Activated CD8-positive, alpha-beta memory T cell treated with anti-CD3 and anti-CD28 coated beads for 4 hours (primary cell): ENCODE data around the gene COX7C.

Experiments used
- DNase-seq, 2 donors: peaks; one replicate each; pipeline ENCODE4 v3.0.0-alpha.2; 2020; ENCODE audit warnings: low read depth in 2 of 2

COX7C gene

GRCh38 chr5:86664173-86664572, 46.4 kb downstream of the COX7C start:
- DNase-seq, result no peak

- no peak for DNase-seq
Measured at GRCh38 chr5:86665984-86666760, 48.4 kb downstream of the COX7C start.

GRCh38 chr5:86666981-86667380, 49.2 kb downstream of the COX7C start:
- no peak for DNase-seq
